Measurements from ENCODE around the gene CAMK1G.

The CAMK1G gene

DNA sequence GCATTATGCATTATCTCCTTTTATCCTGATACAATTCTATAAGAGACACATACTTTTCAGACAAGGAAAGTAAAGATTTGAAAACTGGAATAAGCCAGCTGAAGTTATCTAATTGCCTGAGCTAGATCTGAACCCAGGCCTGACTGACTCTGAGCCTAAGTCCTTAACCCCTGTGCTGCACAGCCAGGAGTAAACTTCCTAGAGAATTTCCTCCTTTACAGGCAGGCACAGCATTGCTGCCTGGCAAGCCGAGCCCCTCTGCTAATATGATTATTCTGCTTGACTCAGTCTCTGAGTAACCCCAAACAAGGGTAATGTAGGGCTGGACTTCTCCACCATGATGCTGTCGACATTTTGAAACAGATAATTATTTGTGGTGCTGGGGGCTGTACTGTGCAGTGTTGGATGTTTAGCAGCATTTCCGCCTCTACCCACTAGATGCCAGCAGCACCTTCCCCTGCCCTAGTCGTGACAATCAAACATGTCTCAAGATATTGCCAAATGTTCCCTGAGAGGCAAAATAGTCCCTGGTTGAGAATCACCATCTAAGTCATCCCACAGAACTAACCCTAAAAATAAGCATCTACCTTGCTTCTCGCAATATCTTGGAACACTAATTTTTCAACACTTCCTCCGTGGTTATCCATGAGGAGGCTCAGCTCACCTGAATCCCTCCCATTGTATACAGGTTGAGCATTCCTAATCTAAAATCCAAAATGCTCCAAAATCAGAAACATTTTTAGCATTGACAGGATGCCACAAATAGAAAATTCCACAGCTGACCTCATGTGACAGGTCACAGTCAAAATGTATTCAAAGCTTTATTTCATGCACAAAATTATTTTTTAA is 18.5 kb downstream of the CAMK1G start:
- DNase-seq, result no peak

DNA sequence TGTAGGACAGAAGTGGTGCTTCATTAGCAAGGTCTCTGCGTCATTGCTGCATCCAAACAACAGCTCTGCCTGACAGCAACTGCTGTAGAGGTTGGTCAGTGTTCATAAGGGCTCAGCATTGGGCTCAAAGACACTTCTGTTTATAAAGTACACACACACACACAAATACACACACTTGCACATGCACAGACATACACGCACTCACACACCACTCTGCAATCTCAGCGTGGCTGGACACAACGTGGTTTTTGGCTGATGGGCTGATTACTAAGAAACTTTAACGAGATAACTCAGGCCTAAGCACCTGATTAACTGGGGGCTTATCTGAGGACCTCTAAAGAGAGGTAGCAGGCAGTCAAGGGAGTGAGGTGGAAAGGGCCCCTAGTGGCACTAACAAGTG is 20.4 kb downstream of the CAMK1G start:
- no peak for DNase-seq

DNA sequence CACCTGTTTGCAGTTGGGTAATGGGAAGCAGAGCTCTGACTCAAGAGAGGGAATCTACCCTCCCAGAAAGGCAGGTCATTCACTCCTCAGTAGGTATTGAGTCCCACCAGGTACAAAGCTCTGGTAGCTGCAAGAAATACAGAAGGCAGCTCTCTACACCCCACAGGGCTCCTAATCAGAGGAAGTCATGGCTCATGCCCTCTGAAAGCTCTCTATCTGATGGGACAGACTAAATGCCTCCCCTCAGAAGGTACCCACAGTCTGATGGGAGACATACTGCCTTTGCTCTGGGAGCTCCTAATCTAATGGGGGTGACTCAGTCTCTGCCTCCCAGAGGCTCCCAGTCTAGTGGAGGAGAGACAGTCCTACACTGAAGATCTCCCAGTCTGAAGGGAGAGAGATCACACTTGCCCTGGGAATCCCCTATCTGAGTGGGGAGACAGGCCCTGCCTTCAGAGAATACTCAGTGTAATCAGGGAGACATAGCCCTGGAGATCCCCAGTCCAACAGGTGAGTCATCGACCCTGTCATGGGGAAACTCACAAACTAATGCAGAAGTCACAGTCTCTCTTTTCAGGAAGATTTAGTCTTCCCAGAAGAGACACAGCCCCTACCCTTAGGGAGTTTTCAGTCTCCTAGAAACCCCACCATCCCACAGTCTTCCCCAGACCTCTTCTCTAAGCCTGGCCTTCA is 23.7 kb downstream of the CAMK1G start:
- DNase-seq, result no peak

DNA sequence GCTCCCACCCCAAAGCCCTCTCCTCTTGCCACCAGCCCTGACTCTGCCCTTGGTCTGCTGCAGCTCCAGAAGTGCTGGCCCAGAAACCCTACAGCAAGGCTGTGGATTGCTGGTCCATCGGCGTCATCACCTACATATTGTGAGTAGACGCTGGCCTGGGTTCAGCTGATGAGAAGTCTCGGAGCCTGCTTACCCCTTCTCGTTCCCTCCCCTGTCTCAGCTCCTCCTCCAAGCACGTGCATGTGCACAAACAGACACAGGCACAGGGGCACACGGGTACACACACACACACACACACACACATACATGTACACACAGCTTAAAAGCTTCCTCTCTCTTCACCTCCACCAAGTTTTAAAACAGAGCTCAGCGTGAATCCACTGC is 24.3 kb downstream of the CAMK1G start:
- DNase-seq, result no peak

DNA sequence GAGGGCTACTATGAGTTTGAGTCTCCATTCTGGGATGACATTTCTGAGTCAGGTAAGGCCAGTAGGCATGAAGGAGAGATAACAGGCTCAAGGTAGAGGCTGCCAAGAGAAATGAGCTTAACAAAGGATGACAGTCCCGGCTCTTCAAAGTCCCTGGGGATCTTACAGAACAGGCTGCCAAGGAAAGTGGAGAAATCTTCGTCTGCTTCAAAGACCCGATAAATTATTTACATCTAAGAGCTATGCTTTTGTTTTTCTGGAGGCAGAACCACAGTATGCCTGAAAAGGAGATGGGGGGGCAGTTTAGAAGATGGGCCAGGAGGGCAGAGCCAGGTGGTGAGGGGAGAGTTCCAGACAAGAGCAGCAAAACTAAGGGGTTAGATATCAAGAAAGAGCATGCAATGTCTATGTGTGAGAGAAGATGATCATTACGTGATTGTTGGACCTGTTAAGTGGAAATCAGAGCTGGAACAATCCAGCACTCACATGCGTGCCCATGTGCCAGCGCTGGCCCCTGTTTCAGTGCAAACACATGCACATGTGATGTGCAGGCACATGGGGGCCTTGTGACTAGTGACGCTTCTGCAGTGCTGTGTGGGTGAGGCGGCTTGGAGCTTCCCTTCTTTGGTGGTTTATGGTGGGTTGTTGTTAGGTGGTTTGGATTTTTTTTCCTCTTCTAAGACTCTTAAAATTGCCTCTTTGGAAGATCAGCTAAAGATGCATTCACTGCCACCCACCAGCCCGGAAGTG is 25.7 kb downstream of the CAMK1G start:
- DNase-seq, result no peak

DNA sequence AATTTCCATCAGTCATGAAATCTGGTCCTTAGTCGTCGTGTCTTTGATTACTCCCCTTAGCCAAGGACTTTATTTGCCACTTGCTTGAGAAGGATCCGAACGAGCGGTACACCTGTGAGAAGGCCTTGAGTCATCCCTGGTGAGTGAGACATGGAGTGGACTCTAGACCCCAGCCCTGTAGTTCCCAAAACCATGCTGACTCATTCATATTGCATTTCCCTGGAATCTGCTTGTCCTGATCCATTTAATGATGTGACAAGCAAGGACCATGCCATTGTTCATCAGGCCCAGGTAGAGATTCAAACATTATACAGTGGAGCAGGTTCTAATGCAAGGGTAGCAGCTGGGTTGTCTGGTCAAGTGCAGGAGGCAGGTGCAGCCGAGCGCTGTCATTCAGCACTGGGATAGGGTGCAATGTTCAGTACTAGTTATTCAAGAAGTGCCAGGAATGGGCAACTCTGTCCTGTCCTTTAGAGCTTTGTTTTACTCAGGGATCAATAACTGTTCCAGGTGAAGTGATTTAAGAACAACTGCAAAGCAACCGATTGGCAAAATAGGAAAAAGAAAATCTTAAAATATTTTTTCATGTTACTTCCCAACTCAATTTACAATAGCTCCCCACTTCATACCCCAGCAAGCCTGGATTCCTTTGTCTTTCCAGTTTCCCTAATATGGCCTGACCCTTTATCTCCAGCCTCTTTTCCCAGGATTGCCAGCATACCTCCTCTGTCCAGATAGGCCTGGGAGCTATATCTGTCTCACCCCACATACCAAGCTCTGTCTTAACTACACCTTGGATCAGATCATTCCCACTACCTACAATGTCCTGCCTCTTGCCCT is 26.5 kb downstream of the CAMK1G start:
- no peak for DNase-seq

DNA sequence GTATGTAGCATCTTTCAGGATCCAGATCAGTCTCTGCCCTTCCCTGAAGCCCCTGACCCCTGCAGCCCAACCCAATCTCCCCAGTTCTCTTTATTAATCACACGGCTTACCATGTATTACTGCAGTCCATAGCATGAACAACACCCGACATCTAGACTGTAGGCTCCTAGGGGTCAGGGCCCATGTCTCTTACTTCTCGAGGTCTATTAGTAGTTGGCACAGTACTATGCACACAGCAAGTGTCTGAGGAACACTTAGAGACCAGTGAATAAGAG is 27.1 kb downstream of the CAMK1G start:
- no peak for DNase-seq

DNA sequence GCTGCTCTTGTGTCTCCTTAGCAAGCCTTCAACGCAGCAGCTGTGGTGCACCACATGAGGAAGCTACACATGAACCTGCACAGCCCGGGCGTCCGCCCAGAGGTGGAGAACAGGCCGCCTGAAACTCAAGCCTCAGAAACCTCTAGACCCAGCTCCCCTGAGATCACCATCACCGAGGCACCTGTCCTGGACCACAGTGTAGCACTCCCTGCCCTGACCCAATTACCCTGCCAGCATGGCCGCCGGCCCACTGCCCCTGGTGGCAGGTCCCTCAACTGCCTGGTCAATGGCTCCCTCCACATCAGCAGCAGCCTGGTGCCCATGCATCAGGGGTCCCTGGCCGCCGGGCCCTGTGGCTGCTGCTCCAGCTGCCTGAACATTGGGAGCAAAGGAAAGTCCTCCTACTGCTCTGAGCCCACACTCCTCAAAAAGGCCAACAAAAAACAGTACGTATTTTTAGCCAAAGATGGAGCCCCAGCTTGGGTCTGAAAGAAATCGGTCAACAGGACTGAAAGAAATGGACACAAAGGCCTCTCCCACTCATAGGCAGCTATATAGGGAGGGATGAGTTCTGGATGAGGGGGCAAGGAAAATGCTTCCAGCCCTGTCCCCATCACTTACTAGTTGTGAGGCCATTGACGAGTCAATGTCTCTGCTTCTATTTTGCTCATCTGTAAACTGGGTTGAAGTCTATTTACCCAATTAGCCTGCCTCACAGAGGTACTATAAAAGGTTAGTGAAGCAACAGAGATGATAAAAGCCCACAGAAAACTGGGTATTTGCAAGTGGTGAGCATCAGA is 28.5 kb downstream of the CAMK1G start:
- no peak for DNase-seq

DNA sequence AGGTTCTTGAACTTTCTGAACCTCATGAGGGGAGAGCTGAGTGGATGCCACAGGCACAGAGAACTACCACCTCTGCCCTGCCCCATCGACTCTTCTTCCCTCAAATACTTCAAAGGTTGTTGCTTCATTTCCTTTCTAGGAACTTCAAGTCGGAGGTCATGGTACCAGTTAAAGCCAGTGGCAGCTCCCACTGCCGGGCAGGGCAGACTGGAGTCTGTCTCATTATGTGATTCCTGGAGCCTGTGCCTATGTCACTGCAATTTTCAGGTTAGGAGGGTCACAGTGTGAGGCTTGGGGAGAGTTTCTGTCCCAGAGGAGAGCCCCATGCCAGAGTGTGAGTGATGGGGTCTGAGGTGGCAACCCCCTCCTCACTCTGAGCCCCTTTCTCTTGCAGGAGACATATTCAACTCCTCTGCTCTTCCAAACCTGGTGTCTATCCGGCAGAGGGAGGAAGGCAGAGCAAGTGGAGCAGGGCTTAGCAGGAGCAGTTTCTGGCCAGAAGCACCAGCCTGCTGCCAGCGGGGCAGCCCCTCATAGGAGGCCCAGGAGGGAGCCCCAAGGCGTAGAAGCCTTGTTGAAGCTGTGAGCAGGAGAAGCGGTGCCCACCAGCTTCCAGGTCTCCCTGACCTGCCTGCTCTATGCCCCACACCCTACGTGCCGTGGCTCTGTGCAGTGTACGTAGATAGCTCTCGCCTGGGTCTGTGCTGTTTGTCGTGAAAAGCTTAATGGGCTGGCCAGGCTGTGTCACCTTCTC is 29.3 kb downstream of the CAMK1G start:
- no peak for DNase-seq

DNA sequence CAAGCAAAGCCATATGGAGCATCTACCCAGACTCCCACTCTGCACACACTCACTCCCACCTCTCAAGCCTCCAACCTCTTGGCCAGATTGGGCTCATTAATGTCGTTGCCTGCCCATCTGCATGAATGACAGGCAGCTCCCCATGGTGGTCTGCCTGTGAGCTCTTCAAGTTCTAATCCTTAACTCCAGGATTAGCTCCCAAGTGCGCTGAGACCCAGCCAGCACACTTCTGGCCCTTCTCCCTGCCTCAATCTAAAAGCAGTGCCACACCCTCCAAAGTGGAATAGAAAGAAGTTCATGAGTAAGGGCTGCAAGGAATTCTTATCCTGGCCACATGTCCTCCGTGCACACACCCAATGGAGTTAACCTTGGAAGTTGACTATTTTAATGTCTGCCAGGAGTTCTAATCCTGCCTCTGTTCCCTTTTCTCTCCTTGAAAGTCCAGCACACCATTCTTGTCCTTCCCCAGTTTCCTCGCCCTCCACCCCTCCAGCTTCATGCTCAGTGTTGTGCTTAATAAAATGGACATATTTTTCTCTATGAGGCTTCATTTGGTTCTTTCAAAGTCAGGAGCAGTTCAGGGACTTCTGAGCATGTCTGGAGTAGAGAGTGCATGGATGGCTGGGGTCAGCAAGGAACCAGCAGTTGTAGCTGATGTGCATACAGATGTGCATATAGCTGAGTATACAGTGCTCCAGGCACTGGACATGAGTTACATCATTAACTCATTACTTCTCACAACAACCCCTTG is 30.1 kb downstream of the CAMK1G start:
- DNase-seq, result no peak

DNA sequence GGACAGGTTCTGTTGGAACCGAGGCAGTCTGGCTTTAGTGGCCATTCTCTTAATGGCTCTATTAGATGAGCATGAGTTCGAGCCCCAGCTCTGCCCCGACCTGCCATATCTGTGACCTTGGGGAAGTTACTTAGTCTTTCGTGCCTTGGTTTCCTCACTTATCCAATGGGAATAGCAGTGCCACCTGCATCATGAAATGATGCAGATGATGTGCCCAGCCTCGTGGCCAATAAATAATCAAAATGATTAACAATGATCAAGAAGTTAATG is 30.6 kb downstream of the CAMK1G start:
- no peak for DNase-seq

DNA sequence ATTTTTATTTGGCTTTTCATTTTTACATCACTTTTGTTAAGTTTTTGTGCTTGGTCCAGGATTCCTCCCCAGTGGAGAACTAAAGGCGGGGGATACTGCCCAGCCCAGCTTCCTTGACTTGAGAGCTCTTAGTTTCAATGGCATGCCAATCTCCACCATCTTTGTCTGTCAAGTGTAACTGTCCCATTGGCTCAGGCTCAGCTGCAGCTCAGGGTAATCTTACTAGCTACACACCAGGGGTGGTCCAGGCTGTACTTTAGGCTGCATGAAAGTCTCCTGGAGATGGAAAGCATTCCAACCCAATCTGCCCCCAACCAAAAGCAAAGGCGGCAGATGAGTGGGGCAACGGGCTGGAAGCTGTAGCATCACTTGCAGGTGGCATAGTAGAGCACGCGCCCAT is 31.4 kb downstream of the CAMK1G start:
- no peak for DNase-seq

DNA sequence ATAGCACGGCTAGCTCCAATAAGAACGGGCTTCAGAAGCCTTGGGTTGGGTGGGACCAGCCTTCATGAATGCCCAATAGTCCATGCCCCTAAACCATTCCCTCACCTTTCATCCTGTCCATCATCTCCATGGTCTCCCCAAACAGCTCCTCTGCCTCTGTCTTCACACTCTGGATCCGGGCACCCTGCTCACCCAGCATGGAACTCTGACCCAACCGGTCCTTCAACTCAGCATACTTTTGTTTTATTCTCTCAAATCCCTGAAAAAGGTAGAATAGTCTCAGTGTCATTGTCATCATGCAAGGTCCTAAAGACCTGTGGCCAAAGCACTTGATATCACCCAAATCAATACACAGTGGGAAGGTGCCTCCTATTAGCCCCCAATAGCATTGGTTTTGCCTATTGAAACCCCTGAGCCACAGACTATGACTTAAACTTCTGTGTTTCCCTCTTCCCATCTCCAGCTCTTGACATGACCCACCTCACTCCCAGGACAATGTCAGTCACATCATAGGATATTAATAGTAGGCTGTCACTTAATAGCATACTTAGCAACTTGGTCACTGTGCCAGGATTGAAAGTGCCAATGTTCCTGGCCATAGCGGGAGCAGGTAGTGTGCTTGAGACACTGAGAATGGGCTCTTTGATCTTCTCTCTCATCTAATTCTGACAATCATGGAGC is 33.0 kb downstream of the CAMK1G start:
- no peak for DNase-seq

DNA sequence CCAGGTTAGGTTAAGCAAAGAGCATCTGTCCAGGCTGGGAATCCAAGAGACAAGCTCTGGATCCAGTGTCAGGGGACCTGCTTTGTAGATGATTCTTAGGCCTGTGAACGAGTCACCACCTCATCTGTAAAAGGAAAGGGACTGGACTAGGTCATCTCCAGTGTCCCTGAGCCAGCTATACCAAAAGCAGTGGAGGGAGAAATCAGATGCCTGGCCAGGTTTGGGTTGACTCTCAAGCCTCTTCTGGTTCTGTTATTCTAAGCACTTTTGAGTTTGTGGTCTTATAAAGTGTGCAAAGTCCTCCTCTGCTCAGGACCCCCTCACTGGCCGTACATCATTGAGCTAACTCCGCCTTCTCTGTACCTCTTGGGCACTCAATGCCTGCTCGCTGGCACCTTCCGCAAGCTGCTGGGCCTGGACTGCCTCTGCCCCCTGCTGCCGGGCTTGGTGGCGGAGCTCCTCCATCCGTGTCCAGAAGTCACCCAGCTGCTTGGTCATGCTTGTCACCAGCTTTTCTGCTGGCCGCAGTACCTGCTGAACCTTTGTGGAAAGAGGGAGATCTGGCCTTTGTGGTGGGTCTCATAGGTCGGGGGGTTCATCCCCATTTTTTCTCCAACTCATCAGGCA is 33.6 kb downstream of the CAMK1G start:
- no peak for DNase-seq

DNA sequence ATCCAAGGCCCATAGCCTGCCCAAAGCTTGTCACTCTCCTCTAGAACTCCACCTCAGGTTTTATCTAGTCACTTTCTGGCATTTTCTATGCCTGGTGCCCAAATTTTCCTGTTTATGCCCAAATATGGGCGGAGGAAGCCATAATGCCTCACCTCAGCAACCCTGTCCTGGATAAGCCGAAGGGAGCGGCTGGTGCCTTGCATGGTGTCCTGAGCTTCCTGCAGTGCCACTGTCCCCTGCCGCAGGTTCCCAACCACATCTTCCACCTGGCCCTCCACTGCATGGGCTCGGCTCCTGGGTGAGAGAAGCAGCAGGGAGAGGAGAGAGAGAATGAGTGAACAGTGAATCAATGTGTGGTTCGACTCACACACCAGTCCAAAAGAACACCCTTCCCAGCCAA is 34.2 kb downstream of the CAMK1G start:
- DNase-seq, result no peak

DNA sequence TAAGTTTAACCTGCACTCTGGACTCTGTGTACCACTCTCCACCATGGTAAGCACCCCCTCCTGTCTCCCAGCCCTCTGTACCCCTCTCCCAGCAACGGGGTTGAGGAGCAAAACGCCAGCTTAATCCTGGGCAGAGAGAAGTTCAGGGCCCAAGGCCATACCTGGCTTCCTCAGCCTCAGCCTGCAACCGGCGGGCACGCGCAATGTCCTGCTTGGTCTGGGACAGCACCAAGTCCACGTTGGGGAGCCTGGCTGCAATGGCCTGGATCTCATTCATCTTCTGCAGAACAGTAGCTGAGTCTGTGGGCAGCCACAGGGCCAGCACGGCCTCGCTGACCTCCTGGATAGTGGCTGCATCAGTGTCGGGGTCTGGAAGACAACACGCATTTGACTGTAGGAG is 34.8 kb downstream of the CAMK1G start:
- no peak for DNase-seq

DNA sequence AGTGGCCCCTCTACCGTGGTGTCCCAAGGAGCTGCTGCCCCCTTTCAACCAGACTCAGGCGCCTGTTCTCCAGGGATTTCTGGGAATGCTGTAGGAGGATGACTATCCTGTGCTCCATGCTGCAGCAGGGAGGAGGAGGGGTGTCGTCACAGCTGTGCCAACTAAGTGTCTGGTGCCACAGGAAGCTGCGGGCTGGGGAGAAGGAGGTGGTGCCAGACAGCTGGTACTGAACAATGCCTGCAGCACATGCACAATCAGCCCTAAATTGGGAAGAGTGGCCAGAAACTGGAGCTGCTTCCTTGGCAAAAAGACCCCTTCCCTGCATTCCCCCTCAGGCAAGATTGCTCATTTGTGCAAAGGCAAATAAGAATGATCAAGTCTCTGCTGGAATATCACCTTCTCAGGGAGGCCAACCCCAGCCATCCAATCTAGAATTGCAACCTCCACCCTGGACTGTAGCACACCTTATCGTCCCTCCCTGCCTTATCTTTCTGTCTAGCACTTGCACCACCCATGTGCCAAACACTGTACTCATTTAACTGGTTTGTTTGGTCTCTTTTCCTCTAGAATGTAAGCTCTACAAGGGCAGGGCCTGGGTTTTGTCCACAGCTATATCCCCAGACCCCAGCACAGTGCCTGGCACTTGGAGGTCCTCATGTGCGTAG is 35.4 kb downstream of the CAMK1G start:
- DNase-seq, result no peak

DNA sequence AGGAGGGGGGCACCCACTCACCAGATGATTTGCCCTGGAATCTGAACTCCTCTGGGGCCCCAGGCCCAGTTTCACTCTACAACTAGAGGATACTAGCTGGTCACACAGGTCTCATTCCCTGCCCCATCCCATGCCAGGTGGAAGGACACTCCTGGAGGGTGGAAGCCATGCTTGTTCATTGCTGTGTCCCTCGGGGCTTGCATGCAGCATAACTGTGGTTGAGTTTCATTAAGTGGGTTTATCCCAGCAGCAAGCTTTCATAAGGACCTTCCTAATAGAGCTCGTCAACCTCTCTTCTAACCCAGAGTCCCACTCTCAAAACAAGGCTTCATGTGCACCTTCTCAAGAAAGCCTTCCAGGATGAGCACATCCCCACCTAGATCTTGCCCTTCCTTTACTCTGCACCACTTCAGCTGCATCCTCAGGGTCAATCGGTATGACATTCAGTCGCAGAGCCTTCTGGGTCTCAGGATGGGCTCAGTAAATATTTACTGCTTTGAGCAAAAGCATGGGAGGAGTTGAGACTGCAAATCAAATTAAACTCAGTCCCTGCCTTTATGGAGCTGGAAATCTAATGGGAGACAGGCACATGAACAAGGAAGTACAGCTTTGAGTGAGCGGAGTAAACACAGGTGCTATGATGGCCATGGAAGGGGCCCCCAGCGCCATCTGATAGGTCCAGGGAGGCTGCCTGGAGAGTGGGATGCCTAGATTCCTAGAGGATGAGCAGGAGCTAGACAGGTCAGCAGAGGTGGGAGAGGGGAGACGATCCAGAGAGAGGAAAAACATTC is 36.4 kb downstream of the CAMK1G start:
- no peak for DNase-seq
